GM21619 (cell line): Measurements from ENCODE around the gene ATG3.
"Not testable (repeated sequence)": the region's sequence is repeated elsewhere in the genome, so short reads cannot be mapped to it uniquely, and the experiment has no call there.

Experiments
- ATAC-seq: cut with Tn5 transposase; IDR thresholded peaks from one replicate; pipeline ENCODE4 v1.9.1; 2021; ENCODE audit not compliant: unreplicated experiment

Gene ATG3

GRCh38 chr3:112503304-112503972 lies 58.3 kb downstream of the ATG3 start:
- ATAC-seq, result no peak

- no peak for ATAC-seq
Measured at GRCh38 chr3:112500621-112501020, 61.1 kb downstream of the ATG3 start.

- ATAC-seq, result peak; percentile 63
Measured at GRCh38 chr3:112498914-112499711, 62.6 kb downstream of the ATG3 start, which contains the start of gene BTLA. BTLA (minus strand) TSS chr3:112499472; CDS start chr3:112499358, 114 bp downstream.

- ATAC-seq, result no peak
Measured at GRCh38 chr3:112497897-112498548, 63.7 kb downstream of the ATG3 start.

- ATAC-seq, result no peak
Measured at GRCh38 chr3:112496366-112497067, 65.2 kb downstream of the ATG3 start.

GRCh38 chr3:112494448-112494767 lies 67.4 kb downstream of the ATG3 start:
- not testable (repeated sequence) for ATAC-seq

- ATAC-seq, result no peak
Measured at GRCh38 chr3:112492124-112492523, 69.6 kb downstream of the ATG3 start.

- no peak for ATAC-seq
Measured at GRCh38 chr3:112491373-112491772, 70.4 kb downstream of the ATG3 start.

GRCh38 chr3:112489674-112490479 lies 71.9 kb downstream of the ATG3 start:
- ATAC-seq, result peak; percentile 51

- no peak for ATAC-seq
Measured at GRCh38 chr3:112486811-112487505, 74.8 kb downstream of the ATG3 start.

GRCh38 chr3:112484352-112484751 lies 77.4 kb downstream of the ATG3 start:
- ATAC-seq, result no peak

- ATAC-seq, result peak; percentile 63
Measured at GRCh38 chr3:112482675-112483074, 79.1 kb downstream of the ATG3 start.
